ENCODE measurements around the gene IDE. TPM values are rescaled to one million over a fixed set of nuclear protein-coding genes. Genes with fewer than 3 reads are reported as not detected.
A peak's percentile ranks its signal among the peaks of the same experiment; 100 is the strongest.

Gene IDE
- total RNA-seq, 2 experiments from 2014 or later = 30.1 to 33.2 TPM

DNA sequence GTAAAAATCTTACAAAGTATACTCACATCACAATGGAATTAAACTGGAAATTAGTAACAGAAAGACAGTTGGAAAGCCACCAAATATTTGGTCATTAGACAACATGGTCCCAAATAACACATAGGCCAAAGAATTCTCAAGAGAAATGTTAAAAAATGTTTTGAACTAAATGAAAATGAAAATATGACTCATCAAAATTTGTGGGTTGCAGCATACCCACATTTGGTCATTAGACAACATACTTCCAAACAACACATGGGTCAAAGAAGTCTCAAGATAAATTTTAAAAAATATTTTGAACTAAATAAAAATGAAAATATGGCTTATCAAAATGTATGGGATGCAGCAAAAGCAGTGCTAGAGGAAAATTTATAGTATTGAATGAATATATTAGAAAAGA, 152.3 kb downstream of the IDE start:
- ATAC-seq = no peak

DNA sequence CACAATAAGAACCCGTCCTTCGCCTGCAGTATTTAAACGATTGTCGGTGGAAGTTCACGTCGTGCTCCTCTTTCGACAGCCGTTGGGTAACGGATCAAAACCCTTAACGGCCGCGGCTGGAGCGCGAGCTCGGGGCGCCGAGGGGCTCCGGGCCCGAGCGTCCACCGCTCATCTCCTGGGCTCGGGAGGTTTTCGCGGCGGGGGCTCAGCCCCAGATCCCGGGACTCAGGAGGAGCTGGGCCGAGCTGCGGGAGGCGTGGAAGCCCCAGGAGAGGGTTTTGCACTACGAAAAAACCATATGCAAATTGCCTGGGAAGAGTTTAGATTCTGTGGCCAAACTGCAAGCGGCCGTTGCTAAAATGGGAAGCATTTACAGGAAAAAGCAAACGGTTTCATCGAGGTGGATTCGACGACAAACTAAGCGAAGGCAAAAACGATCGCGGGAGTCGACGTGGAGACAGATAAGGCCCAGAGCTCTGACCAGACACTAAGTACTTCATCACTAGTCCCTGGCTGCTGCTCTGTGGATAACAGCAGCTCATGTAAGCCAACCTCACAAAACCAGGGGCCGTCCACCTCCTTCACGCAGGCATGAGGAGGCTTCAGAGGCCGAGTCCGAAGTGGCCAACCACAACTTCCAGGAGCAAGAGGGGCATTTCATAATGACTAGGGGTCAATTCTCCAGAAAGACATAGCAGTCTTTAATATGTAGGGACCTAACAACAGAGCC, 153.2 kb downstream of the IDE start:
- intact Hi-C loops (cut with micrococcal nuclease) = no loop called here
- Mint-ChIP-seq H3K27ac (no peak overlapping the region), H3K27me3 (peaks cover 35% of the 10 kb centered on the region), H3K4me1 (ENCODE audit: low read depth) (peaks cover 4% of the 10 kb centered on the region), H3K9me3 (peaks cover 9% of the 10 kb centered on the region), H3K36me3 (ENCODE audit: low read depth) (peaks cover 1% of the 10 kb centered on the region), H3K4me3 (peak overlapping the region; percentile 26)
- POLR2A ChIA-PET = interaction anchor here (0.6 kb wide), 1 partner anchor 39 kb away, joined by 3 read pairs; no protein-coding TSS in a partner anchor
- TF ChIP-seq, protein P1, sequence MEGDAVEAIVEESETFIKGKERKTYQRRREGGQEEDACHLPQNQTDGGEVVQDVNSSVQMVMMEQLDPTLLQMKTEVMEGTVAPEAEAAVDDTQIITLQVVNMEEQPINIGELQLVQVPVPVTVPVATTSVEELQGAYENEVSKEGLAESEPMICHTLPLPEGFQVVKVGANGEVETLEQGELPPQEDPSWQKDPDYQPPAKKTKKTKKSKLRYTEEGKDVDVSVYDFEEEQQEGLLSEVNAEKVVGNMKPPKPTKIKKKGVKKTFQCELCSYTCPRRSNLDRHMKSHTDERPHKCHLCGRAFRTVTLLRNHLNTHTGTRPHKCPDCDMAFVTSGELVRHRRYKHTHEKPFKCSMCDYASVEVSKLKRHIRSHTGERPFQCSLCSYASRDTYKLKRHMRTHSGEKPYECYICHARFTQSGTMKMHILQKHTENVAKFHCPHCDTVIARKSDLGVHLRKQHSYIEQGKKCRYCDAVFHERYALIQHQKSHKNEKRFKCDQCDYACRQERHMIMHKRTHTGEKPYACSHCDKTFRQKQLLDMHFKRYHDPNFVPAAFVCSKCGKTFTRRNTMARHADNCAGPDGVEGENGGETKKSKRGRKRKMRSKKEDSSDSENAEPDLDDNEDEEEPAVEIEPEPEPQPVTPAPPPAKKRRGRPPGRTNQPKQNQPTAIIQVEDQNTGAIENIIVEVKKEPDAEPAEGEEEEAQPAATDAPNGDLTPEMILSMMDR (IDR thresholded peaks at IDR 0.05) = no peak
- CTCF ChIA-PET = interaction anchor here (0.8 kb wide), 2 partner anchors 13 to 14 kb away, joined by 3 read pairs; no protein-coding TSS in a partner anchor
- DNase-seq (no peak), ATAC-seq (no peak)

More for the DNA sequence above, 152.3 kb downstream of the IDE start:
- DNase-seq = no peak
- CTCF ChIA-PET = interaction anchor here (1.0 kb wide), 1 partner anchor 13 kb away, joined by 3 read pairs; no protein-coding TSS in a partner anchor
- TF ChIP-seq, protein P1 (IDR thresholded peaks at IDR 0.05) = no peak
- intact Hi-C loops (cut with micrococcal nuclease) = no loop called here
- Mint-ChIP-seq H3K9me3 (peaks cover 5% of the 10 kb centered on the region), H3K4me1 (ENCODE audit: low read depth) (peaks cover 4% of the 10 kb centered on the region), H3K27me3 (peaks cover 33% of the 10 kb centered on the region), H3K4me3 (no peak overlapping the region), H3K27ac (no peak overlapping the region), H3K36me3 (ENCODE audit: low read depth) (peaks cover 1% of the 10 kb centered on the region)
- POLR2A ChIA-PET = no interaction called here

GRCh38 chr10:92419740-92420545, 153.9 kb downstream of the IDE start:
- no peak overlapping the region for H3K27ac Mint-ChIP-seq
- ChIA-PET CTCF (interaction anchor here (0.8 kb wide), 2 partner anchors 12 to 15 kb away, joined by 3 read pairs; no protein-coding TSS in a partner anchor), POLR2A (no interaction called here)

DNA sequence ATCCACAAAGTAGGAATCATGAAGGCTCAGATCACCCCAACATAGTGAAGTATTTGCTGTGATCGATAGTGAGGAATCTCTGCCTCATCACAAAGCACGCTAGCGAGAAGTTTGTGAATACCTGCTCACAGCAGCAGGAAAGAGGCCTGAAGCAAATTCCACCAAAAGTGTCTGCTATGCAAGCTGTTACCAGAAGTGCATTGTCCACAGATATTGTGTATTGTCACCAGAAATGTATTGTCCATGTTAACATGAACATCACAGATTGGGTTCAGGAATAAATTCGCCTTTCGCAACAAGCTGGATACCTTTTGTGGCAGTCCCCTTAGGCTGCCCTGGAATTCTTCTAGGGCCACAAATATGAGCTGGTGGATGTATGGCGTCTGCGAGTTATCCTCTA, 155.0 kb downstream of the IDE start:
- intact Hi-C loops (cut with micrococcal nuclease) = no loop called here
- peaks cover 35% of the 10 kb centered on the region for H3K27me3 Mint-ChIP-seq
- DNase-seq = no peak
- peaks cover 9% of the 10 kb centered on the region for H3K9me3 Mint-ChIP-seq
- peaks cover 4% of the 10 kb centered on the region for H3K4me1 Mint-ChIP-seq (ENCODE audit: low read depth)
- TF ChIP-seq, protein P1 (IDR thresholded peaks at IDR 0.05) = no peak
- ATAC-seq = no peak
- ChIA-PET POLR2A (no interaction called here), CTCF (no interaction called here)
- no peak overlapping the region for H3K4me3 Mint-ChIP-seq
- H3K36me3 Mint-ChIP-seq (ENCODE audit: low read depth) = peaks cover 1% of the 10 kb centered on the region
- no peak overlapping the region for H3K27ac Mint-ChIP-seq

More at GRCh38 chr10:92419740-92420545, 153.9 kb downstream of the IDE start:
- no peak for ATAC-seq
- intact Hi-C loops (cut with micrococcal nuclease) = no loop called here
- H3K4me1 Mint-ChIP-seq (ENCODE audit: low read depth) = peaks cover 4% of the 10 kb centered on the region
- H3K9me3 Mint-ChIP-seq = peaks cover 9% of the 10 kb centered on the region
- peak; percentile 5 for DNase-seq
- peaks cover 35% of the 10 kb centered on the region for H3K27me3 Mint-ChIP-seq
- peaks cover 1% of the 10 kb centered on the region for H3K36me3 Mint-ChIP-seq (ENCODE audit: low read depth)
- H3K4me3 Mint-ChIP-seq = peak overlapping the region; percentile 26
- TF ChIP-seq, protein P1 (IDR thresholded peaks at IDR 0.05) = no peak

Measured in activated CD8-positive, alpha-beta T cell treated with anti-CD3 and anti-CD28 coated beads for 36 hours (primary cell).